GM12872 (cell line): ENCODE results near the gene CCDC146.

ENCODE experiments used
- CTCF ChIP-seq: IDR thresholded peaks from 3 replicates; pipeline ENCODE4 v1.5.1; 2011; ENCODE audit warnings: low read depth, mild to moderate bottlenecking, low read length, moderate library complexity; ENCODE audit not compliant: insufficient read depth

The CCDC146 gene

GRCh38 chr7:77226357-77226839 is 104.0 kb downstream of the CCDC146 start:
- no peak for TF ChIP-seq CTCF

- no peak for TF ChIP-seq CTCF
These were observed 110.1 kb downstream of the CCDC146 start for GRCh38 chr7:77232467-77232866.

- TF ChIP-seq CTCF, result no peak
These were observed 112.9 kb downstream of the CCDC146 start for GRCh38 chr7:77235276-77235675.

- TF ChIP-seq CTCF, result no peak
These were observed 116.3 kb downstream of the CCDC146 start for GRCh38 chr7:77238703-77239136.

GRCh38 chr7:77239471-77239870 is 117.1 kb downstream of the CCDC146 start:
- no peak for TF ChIP-seq CTCF

- TF ChIP-seq CTCF, result no peak
These were observed 119.7 kb downstream of the CCDC146 start for GRCh38 chr7:77242068-77242467.

GRCh38 chr7:77242554-77242953 is 120.1 kb downstream of the CCDC146 start:
- no peak for TF ChIP-seq CTCF
